Osteocyte (in vitro differentiated cells): Measurements from ENCODE around the gene LYRM1. TPM values are rescaled to one million over a fixed set of nuclear protein-coding genes. Genes with fewer than 3 reads are reported as not detected.

Experiments used
- total RNA-seq: library from RNA; stranded (reverse); gene quantifications from 2 replicates; pipeline ENCODE4 v1.2.1, GENCODE V29; 2021

Gene LYRM1
- total RNA-seq, 1 donor from 2014 or later: 14.9 TPM

Other genes with a start within 250 kb of the LYRM1 start
- not detected in 2 replicates for gene ACSM1, start 203.1 kb upstream of the LYRM1 start, total RNA-seq
- gene THUMPD1, start 159.0 kb upstream of the LYRM1 start, total RNA-seq: 35.3 and 36.3 TPM in 2 replicates
- 0.94 and 1.7 TPM in 2 replicates for gene ACSM3, start 136.8 kb upstream of the LYRM1 start, total RNA-seq
- gene ERI2, start 94.3 kb upstream of the LYRM1 start, total RNA-seq: 16.6 and 18.3 TPM in 2 replicates
- gene REXO5, start 94.2 kb upstream of the LYRM1 start, total RNA-seq: 2.5 and 4.2 TPM in 2 replicates
- gene DCUN1D3, start 413 bp upstream of the LYRM1 start, total RNA-seq: 19.3 and 19.6 TPM in 2 replicates